Spleen (tissue), 11 donors: ENCODE measurements around the gene MED7. TPM values are rescaled to one million over a fixed set of nuclear protein-coding genes. Genes with fewer than 3 reads are reported as not detected.

Source experiments
- DNase-seq: peaks from one replicate; pipeline ENCODE4 v3.0.0-alpha.2; 2020
- H3K27ac ChIP-seq, 8 donors: fragments of 200-600 bp; sonication (generic) in 7 of 8; 1 replicate in 4 of 8; 2 replicates in 4 of 8; pipeline versions ENCODE4 v1.5.0 to v1.8.0; 2016 to 2021; ENCODE audit warnings: inconsistent platforms in 4 of 8, mild to moderate bottlenecking in 4 of 8, moderate library complexity in 1 of 8
- H3K27me3 ChIP-seq, 7 donors: fragments of 200-600 bp; sonication (generic) in 6 of 7; replicated peaks in 1 of 7; 1 replicate in 4 of 7; 2 replicates in 3 of 7; pipeline versions ENCODE4 v1.5.0 to v1.8.0; 2016 to 2021; ENCODE audit warnings: inconsistent platforms in 3 of 7, mild to moderate bottlenecking in 1 of 7
- H3K36me3 ChIP-seq, 6 donors: fragments of 200-600 bp; sonication (generic) in 5 of 6; 1 replicate in 4 of 6; 2 replicates in 2 of 6; pipeline versions ENCODE4 v1.5.0 to v1.8.0; 2016 to 2021; ENCODE audit warnings: inconsistent platforms in 2 of 6
- H3K4me1 ChIP-seq, 6 donors: fragments of 200-600 bp; sonication (generic) in 5 of 6; 1 replicate in 3 of 6; 2 replicates in 3 of 6; pipeline versions ENCODE4 v1.5.0 to v1.8.0; 2016 to 2021; ENCODE audit warnings: inconsistent platforms in 3 of 6
- H3K4me3 ChIP-seq, 8 donors: fragments of 200-600 bp; sonication (generic) in 7 of 8; 1 replicate in 4 of 8; 2 replicates in 4 of 8; pipeline versions ENCODE4 v1.5.0 to v1.8.0; 2016 to 2021; ENCODE audit warnings: inconsistent platforms in 4 of 8, mild to moderate bottlenecking in 4 of 8, moderate library complexity in 2 of 8
- H3K9me3 ChIP-seq, 8 donors: fragments of 200-600 bp; sonication (generic) in 7 of 8; 1 replicate in 4 of 8; 2 replicates in 4 of 8; pipeline versions ENCODE4 v1.5.0 to v1.8.0; 2016 to 2021; ENCODE audit warnings: inconsistent platforms in 4 of 8
- CTCF ChIP-seq, 11 experiments: fragments of 200-600 bp in 7 of 11; fragments of 450-650 bp in 4 of 11; sonication (generic) in 4 of 11; IDR thresholded peaks in 8 of 11; conservative IDR thresholded peaks in 3 of 11; 1 replicate in 7 of 11; 2 replicates in 4 of 11; pipeline versions ENCODE4 v1.4.0 to v1.8.0; 2016 to 2021; ENCODE audit warnings: antibody characterized with exemption in 11 of 11, inconsistent platforms in 4 of 11, mild to moderate bottlenecking in 1 of 11
- POLR2A ChIP-seq, 3 donors: fragments of 450-650 bp; IDR thresholded peaks; one replicate each; pipeline ENCODE4 v1.5.1; 2017; ENCODE audit warnings: antibody characterized with exemption in 3 of 3, mild to moderate bottlenecking in 1 of 3
- POLR2AphosphoS5 ChIP-seq, 3 donors: sonication (generic); formaldehyde crosslinking; IDR thresholded peaks; one replicate each; pipeline ENCODE4 v1.5.1; 2017; ENCODE audit warnings: antibody characterized with exemption in 3 of 3
- WGBS, 5 donors: extraction: QIAGEN DNeasy Blood & Tissue Kit in 3 of 5; methylation state at CpG; one replicate each; pipeline versions ENCODE4 v1.1.5 to v1.1.7; 2013 to 2018; 5-methylcytosine and 5-hydroxymethylcytosine counted together
- intact Hi-C: fragments of 100-400 bp; cut with DNase I; formaldehyde crosslinking; loops from one replicate; pipeline ENCODE4 v1.15.0; 2023; ENCODE audit warnings: low total_unique reads
- polyA plus RNA-seq, 3 donors: library from polyadenylated mRNA; stranded (reverse); fragments of 200-250 nt; gene quantifications; one replicate each; pipeline ENCODE4 v1.2.1, GENCODE V29; 2013
- total RNA-seq, 7 donors: library from RNA; depleted of rRNA in 3 of 7; stranded (reverse); fragments of >200 nt in 3 of 7; fragmentation: NEBNext Ultra II Directional in 4 of 7; extraction: Animal tissue kit (Norgen Biotek cat#: 25700) in 4 of 7; gene quantifications; one replicate each; pipeline versions ENCODE4 v1.1.0 to v1.2.1, GENCODE V29; 2016 to 2021
- donor health status: healthy with polysubstance abuse.
- donor health status: DM: no; HTN: no; CAD: no; lungs with moderate emphysema.
- donor health status: DM: no; HTN: no; CAD: no.
- donor health status: Bipolar disorder and iron deficiency.
- donor health status: healthy.
- donor health status: DM: no; HTN: no; CAD: no.
- donor health status: DM: yes; HTN: yes; CAD: no.

MED7 gene
- total and polyA plus RNA-seq, 10 donors: 9.5 to 27.0 (median 14.9) TPM

DNA sequence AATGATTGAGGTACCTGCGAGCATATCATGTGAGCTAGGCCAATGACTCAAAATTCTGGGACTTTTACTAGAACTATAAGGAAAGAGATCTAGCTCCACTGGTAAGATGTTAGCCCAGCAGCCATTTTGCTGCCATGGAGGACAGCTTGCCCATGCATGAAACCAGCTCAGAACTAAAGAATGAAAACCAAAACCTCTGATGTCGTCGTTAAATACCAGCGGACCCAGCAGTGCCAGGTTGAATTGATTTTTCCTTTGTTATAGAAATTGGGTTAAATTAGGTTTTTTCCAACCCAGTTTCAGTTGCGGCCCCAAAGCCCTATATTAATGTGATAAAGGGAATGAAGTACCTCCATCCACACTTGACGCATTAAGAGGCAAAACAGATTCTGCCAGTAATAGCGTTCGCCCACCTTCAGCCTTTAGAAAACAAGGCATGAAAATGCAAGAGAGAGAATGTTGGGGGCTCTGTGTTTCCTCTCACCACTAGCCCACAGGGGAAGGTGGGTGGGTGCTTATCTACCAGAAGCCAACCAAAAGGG, 32.5 kb upstream of the MED7 start:
- WGBS, 5 donors: 85 to 96% (median 94%) methylated on average over 8 of the region's 8 CpGs
- TF ChIP-seq POLR2AphosphoS5 (IDR thresholded peaks at IDR 0.05): no peak
- TF ChIP-seq POLR2A (IDR thresholded peaks at IDR 0.05): no peak
- intact Hi-C loops: no loop called here
- no peak for DNase-seq
- H3K36me3 ChIP-seq: no peaks in the 10 kb centered on the region
- peaks cover 0 to 9% (median 0%) of the 10 kb centered on the region in 8 donors for H3K9me3 ChIP-seq
- H3K27me3 ChIP-seq: no peaks in the 10 kb centered on the region
- no peak overlapping the region for H3K27ac ChIP-seq
- H3K4me3 ChIP-seq: no peak overlapping the region
- peaks cover 0 to 30% (median 18%) of the 10 kb centered on the region in 6 donors for H3K4me1 ChIP-seq

DNA sequence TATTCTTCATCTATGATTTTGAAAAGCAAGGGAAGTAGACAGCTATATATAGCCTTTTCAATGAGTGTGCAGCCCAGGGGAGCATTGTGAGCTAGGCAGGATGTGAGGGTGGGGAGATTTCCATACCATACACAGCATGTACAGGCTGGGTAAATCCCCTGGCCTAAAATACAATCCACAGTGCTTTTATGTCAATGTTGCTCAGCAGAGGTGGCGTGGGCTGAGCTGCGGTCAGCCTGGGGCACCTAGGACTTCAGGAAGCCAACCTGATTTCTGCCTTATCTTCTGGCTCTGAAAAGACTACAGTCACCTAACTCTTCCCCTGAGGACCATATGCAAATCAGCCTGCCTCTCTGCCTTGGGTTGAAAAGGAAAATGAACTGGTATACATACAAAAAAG, 29.7 kb upstream of the MED7 start:
- peaks cover 0 to 20% (median 12%) of the 10 kb centered on the region in 6 donors for H3K4me1 ChIP-seq
- no peaks in the 10 kb centered on the region for H3K27me3 ChIP-seq
- peak; percentile 77 for DNase-seq
- intact Hi-C loops: no loop called here
- 23 to 47% (median 31%) methylated on average over 2 of the region's 2 CpGs for WGBS, 5 donors
- H3K27ac ChIP-seq: peak overlapping the region in 7 of 8 donors; percentile 13 to 69 (median 49)
- TF ChIP-seq POLR2AphosphoS5 (IDR thresholded peaks at IDR 0.05) (peak in 2 of 3 donors; percentile 41 to 47), POLR2A (IDR thresholded peaks at IDR 0.05) (no peak)
- no peak overlapping the region for H3K4me3 ChIP-seq
- no peaks in the 10 kb centered on the region for H3K36me3 ChIP-seq
- H3K9me3 ChIP-seq: peaks cover 0 to 13% (median 0%) of the 10 kb centered on the region in 8 donors

DNA sequence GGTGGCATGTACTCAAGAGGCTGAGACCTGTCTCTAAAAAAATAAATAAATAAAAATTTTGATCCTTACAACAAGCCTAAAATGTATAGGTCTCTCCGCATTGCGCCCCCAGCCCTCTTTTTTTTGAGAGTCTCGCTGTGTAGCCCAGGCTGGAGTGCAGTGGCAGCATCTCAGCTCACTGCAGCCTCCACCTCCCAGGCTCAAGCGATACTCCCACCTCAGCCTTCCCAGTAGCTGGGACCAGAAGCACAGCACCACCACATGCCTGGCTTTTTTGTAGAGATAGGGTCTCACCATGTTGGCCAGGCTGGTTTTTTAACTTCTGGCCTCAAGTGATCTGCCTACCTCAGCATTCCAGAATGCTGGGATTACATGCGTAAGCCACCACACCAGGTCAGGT, 25.6 kb upstream of the MED7 start:
- H3K27ac ChIP-seq: no peak overlapping the region
- H3K36me3 ChIP-seq: no peaks in the 10 kb centered on the region
- WGBS, 5 donors: 93 to 98% (median 97%) methylated on average over 5 of the region's 5 CpGs
- no peaks in the 10 kb centered on the region for H3K27me3 ChIP-seq
- H3K9me3 ChIP-seq: peaks cover 0 to 13% (median 0%) of the 10 kb centered on the region in 8 donors
- H3K4me1 ChIP-seq: peaks cover 0 to 18% (median 11%) of the 10 kb centered on the region in 6 donors
- no peak for DNase-seq
- TF ChIP-seq POLR2A (IDR thresholded peaks at IDR 0.05) (no peak), CTCF (IDR thresholded peaks at IDR 0.05 in 8 of 11, conservative IDR thresholded peaks at IDR 0.05 in 3 of 11) (no peak), POLR2AphosphoS5 (IDR thresholded peaks at IDR 0.05) (no peak)
- no peak overlapping the region for H3K4me3 ChIP-seq
- intact Hi-C loops: no loop called here

GRCh38 chr5:157167214-157167621, 24.6 kb upstream of the MED7 start:
- peaks cover 0 to 7% (median 1%) of the 10 kb centered on the region in 6 donors for H3K4me1 ChIP-seq
- H3K27me3 ChIP-seq: no peaks in the 10 kb centered on the region
- no peak overlapping the region for H3K4me3 ChIP-seq
- H3K9me3 ChIP-seq: peaks cover 0 to 13% (median 0%) of the 10 kb centered on the region in 8 donors
- peak overlapping the region in 1 of 8 donors; percentile 22 for H3K27ac ChIP-seq
- TF ChIP-seq CTCF (IDR thresholded peaks at IDR 0.05 in 8 of 11, conservative IDR thresholded peaks at IDR 0.05 in 3 of 11) (no peak), POLR2AphosphoS5 (IDR thresholded peaks at IDR 0.05) (no peak), POLR2A (IDR thresholded peaks at IDR 0.05) (no peak)
- WGBS, 5 donors: 62 to 72% (median 63%) methylated on average over 4 of the region's 4 CpGs
- H3K36me3 ChIP-seq: no peaks in the 10 kb centered on the region
- intact Hi-C loops: no loop called here
- no peak for DNase-seq
